Measurements from ENCODE around the gene DHRSX.

Gene DHRSX

GRCh38 chrX:2184089-2184488 lies 316.7 kb downstream of the DHRSX start:
- no peak for DNase-seq (ENCODE audit: extremely low read depth in 1 of 2, low read depth in 1 of 2)

- DNase-seq (ENCODE audit: extremely low read depth in 1 of 2, low read depth in 1 of 2), result no peak
Observed at GRCh38 chrX:2183193-2183725, 317.5 kb downstream of the DHRSX start.

GRCh38 chrX:2177541-2177940 lies 323.2 kb downstream of the DHRSX start:
- DNase-seq (ENCODE audit: extremely low read depth in 1 of 2, low read depth in 1 of 2), result no peak

- DNase-seq (ENCODE audit: extremely low read depth in 1 of 2, low read depth in 1 of 2), result no peak
Observed at GRCh38 chrX:2176733-2177132, 324.0 kb downstream of the DHRSX start.

GRCh38 chrX:2176274-2176673 lies 324.5 kb downstream of the DHRSX start:
- DNase-seq (ENCODE audit: extremely low read depth in 1 of 2, low read depth in 1 of 2), result no peak

- DNase-seq (ENCODE audit: extremely low read depth in 1 of 2, low read depth in 1 of 2), result no peak
Observed at GRCh38 chrX:2172359-2172758, 328.4 kb downstream of the DHRSX start.

Data from activated CD8-positive, alpha-beta memory T cell treated with anti-CD3 and anti-CD28 coated beads for 1 hour (primary cell).